Trophoblast cell (in vitro differentiated cells and primary cell): ENCODE results near the gene FAM193A.
A peak's percentile ranks its signal among the peaks of the same experiment; 100 is the strongest.
"Not testable (repeated sequence)": the region's sequence is repeated elsewhere in the genome, so short reads cannot be mapped to it uniquely, and the experiment has no call there.

Source experiments
- DNase-seq, 2 donors: peaks; one replicate each; pipeline ENCODE4 v3.0.0-alpha.2; 2016
- H2AFZ ChIP-seq: 2 replicates; pipeline ENCODE4 v1.6.1; 2013; ENCODE audit warnings: low read length, moderate library complexity, mild to moderate bottlenecking; ENCODE audit not compliant: insufficient read depth, poor library complexity
- H2AK5ac ChIP-seq: 2 replicates; pipeline ENCODE4 v1.6.1; 2013; ENCODE audit warnings: mild to moderate bottlenecking, low read length
- H2BK120ac ChIP-seq: 2 replicates; pipeline ENCODE4 v1.6.1; 2013; ENCODE audit warnings: low read length, mild to moderate bottlenecking, moderate library complexity; ENCODE audit not compliant: insufficient read depth, poor library complexity
- H2BK12ac ChIP-seq: 2 replicates; pipeline ENCODE4 v1.6.1; 2013; ENCODE audit warnings: mild to moderate bottlenecking, low read length, moderate library complexity
- H2BK5ac ChIP-seq: 2 replicates; pipeline ENCODE4 v1.6.1; 2013; ENCODE audit warnings: low read length, low read depth, moderate library complexity, mild to moderate bottlenecking; ENCODE audit not compliant: poor library complexity
- H3K14ac ChIP-seq: 2 replicates; pipeline ENCODE4 v1.6.1; 2013; ENCODE audit warnings: mild to moderate bottlenecking, low read length
- H3K18ac ChIP-seq: 2 replicates; pipeline ENCODE4 v1.6.1; 2013; ENCODE audit warnings: mild to moderate bottlenecking, low read length
- H3K23ac ChIP-seq: 2 replicates; pipeline ENCODE4 v1.6.1; 2013; ENCODE audit warnings: low read length
- H3K27ac ChIP-seq: 2 replicates; pipeline ENCODE4 v1.5.1; 2013; ENCODE audit warnings: low read depth, mild to moderate bottlenecking, inconsistent platforms, low read length, moderate library complexity
- H3K27me3 ChIP-seq: 2 replicates; pipeline ENCODE4 v1.6.1; 2013; ENCODE audit warnings: inconsistent platforms, mild to moderate bottlenecking, low read length, moderate library complexity; ENCODE audit not compliant: insufficient read depth
- H3K36me3 ChIP-seq, 2 experiments: 1 replicate in 1 of 2; 2 replicates in 1 of 2; pipeline ENCODE4 v1.6.1; 2013; ENCODE audit warnings: low read length in 2 of 2, mild to moderate bottlenecking in 2 of 2, moderate library complexity in 1 of 2; ENCODE audit not compliant: insufficient read depth in 2 of 2, control insufficient read depth in 1 of 2
- H3K4ac ChIP-seq: 2 replicates; pipeline ENCODE4 v1.6.1; 2013; ENCODE audit warnings: low read depth, mild to moderate bottlenecking, low read length, moderate library complexity
- H3K4me1 ChIP-seq, 2 experiments: 1 replicate in 1 of 2; 2 replicates in 1 of 2; pipeline ENCODE4 v1.6.1; 2013; ENCODE audit warnings: low read length in 2 of 2, mild to moderate bottlenecking in 2 of 2, moderate library complexity in 1 of 2; ENCODE audit not compliant: insufficient read depth in 2 of 2, control insufficient read depth in 1 of 2
- H3K4me2 ChIP-seq: 2 replicates; pipeline ENCODE4 v1.6.1; 2013; ENCODE audit warnings: inconsistent platforms, mild to moderate bottlenecking, low read length, moderate library complexity
- H3K4me3 ChIP-seq: 2 replicates; pipeline ENCODE4 v1.5.1; 2013; ENCODE audit warnings: mild to moderate bottlenecking, low read depth, low read length, inconsistent platforms
- H3K79me1 ChIP-seq: one replicate; pipeline ENCODE4 v1.6.1; 2013; ENCODE audit warnings: low read length
- H3K79me2 ChIP-seq: 2 replicates; pipeline ENCODE4 v1.6.1; 2013; ENCODE audit warnings: low read length, mild to moderate bottlenecking; ENCODE audit not compliant: control insufficient read depth, insufficient read depth, poor library complexity
- H3K9ac ChIP-seq: 2 replicates; pipeline ENCODE4 v1.6.1; 2013; ENCODE audit warnings: mild to moderate bottlenecking, low read length
- H3K9me3 ChIP-seq: 2 replicates; pipeline ENCODE4 v1.6.1; 2013; ENCODE audit warnings: low read depth, mild to moderate bottlenecking, control low read depth, inconsistent platforms, low read length; ENCODE audit not compliant: insufficient read depth
- H4K12ac ChIP-seq: 2 replicates; pipeline ENCODE4 v1.6.1; 2013; ENCODE audit warnings: low read depth, mild to moderate bottlenecking, low read length, moderate library complexity
- H4K8ac ChIP-seq: 2 replicates; pipeline ENCODE4 v1.6.1; 2013; ENCODE audit warnings: low read depth, mild to moderate bottlenecking, low read length, moderate library complexity
- H4K91ac ChIP-seq: one replicate; pipeline ENCODE4 v1.6.1; 2013; ENCODE audit warnings: low read depth, mild to moderate bottlenecking, low read length, moderate library complexity
- WGBS: extraction: QIAGEN DNeasy Blood & Tissue Kit; methylation state at CpG from one replicate; pipeline ENCODE4 v1.1.7; 2013; ENCODE audit warnings: missing lambda C conversion rate; ENCODE audit not compliant: insufficient read length, insufficient coverage; ENCODE audit errors: extremely low coverage; 5-methylcytosine and 5-hydroxymethylcytosine counted together

FAM193A gene

GRCh38 chr4:2535376-2536192 is 863 bp upstream of the FAM193A start:
- Histone ChIP-seq H3K79me2 (peaks cover 26% of the 10 kb centered on the region), H4K8ac (peak overlapping the region; percentile 88), H3K4me3 (peak overlapping the region; percentile 87), H3K14ac (peak overlapping the region; percentile 97), H4K91ac (peak overlapping the region; percentile 90), H3K18ac (peak overlapping the region; percentile 99), H2AK5ac (peak overlapping the region; percentile 98), H3K9ac (peak overlapping the region; percentile 91), H2BK5ac (peak overlapping the region; percentile 96), H3K4ac (peak overlapping the region; percentile 73), H3K27ac (peak overlapping the region; percentile 86), H3K4me2 (peak overlapping the region; percentile 88), H2BK120ac (peak overlapping the region; percentile 95), H3K27me3 (no peaks in the 10 kb centered on the region), H3K23ac (no peak overlapping the region), H4K12ac (peak overlapping the region; percentile 97), H3K79me1 (peaks cover 13% of the 10 kb centered on the region), H3K9me3 (no peaks in the 10 kb centered on the region), H3K36me3 (peaks cover 2% of the 10 kb centered on the region in 2 experiments), H2AFZ (peak overlapping the region; percentile 98), H3K4me1 (peaks cover 0 to 2% of the 10 kb centered on the region in 2 experiments), H2BK12ac (peak overlapping the region; percentile 45)
- WGBS = no CpG with 5 or more reads among the region's 77 CpGs
- peak in 1 of 2 donors; percentile 17 for DNase-seq

DNA sequence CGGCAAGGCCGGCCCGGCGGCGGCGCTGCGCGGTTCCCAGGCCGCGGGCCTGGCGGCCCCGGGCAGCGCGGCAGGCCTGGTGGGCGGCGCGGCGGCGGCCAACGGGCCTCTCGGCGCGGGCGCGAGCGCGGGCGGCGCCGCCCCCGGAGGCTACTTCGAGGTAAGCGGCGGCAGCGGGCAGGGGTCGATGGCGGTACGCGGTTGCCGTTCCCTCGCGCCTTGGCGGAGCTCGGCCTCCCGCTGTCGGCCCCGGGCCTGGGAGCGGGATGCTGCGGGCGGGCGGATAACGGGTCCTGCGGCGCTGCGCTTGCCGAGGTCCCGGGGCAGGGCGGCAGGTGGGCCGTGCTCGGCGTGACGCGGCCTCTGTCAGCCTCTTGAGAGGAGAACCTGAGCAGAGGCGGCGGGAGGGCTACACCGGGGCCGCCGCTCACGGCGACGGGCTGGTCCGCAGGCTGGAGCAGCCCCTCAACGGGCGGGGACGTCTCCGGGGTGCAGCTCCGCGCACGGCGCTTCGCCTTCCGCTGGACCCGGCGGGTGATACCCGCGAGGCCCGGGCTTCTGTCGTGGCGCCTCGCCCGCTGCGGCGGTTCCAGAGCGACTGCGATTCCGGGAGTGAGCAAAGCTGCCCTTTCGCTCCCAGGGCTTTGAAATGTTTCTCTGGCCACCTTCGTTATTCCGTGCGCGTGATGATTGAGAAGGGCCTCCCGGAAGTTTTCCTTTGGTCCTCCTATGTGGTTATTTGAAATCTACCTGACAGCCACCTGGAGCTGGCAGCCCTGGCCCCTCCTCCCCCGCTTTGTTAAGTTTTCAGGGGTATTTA is 774 bp downstream of the FAM193A start:
- Histone ChIP-seq H4K8ac (peak overlapping the region; percentile 37), H3K27ac (peak overlapping the region; percentile 86), H4K91ac (peak overlapping the region; percentile 76), H3K14ac (peak overlapping the region; percentile 63), H3K36me3 (peaks cover 2% of the 10 kb centered on the region in 2 experiments), H3K18ac (peak overlapping the region; percentile 57), H3K79me1 (peaks cover 13% of the 10 kb centered on the region), H4K12ac (peak overlapping the region; percentile 5), H2AFZ (peak overlapping the region; percentile 28), H3K27me3 (no peaks in the 10 kb centered on the region), H3K4ac (peak overlapping the region; percentile 71), H3K9ac (peak overlapping the region; percentile 88), H3K4me3 (peak overlapping the region; percentile 98), H2AK5ac (no peak overlapping the region), H2BK12ac (no peak overlapping the region), H2BK5ac (peak overlapping the region; percentile 7), H3K4me1 (peaks cover 0 to 2% of the 10 kb centered on the region in 2 experiments), H3K4me2 (peak overlapping the region; percentile 89), H2BK120ac (no peak overlapping the region), H3K79me2 (peaks cover 35% of the 10 kb centered on the region), H3K23ac (no peak overlapping the region), H3K9me3 (no peaks in the 10 kb centered on the region)
- peak; percentile 40 to 71 for DNase-seq
- WGBS = no CpG with 5 or more reads among the region's 103 CpGs

DNA sequence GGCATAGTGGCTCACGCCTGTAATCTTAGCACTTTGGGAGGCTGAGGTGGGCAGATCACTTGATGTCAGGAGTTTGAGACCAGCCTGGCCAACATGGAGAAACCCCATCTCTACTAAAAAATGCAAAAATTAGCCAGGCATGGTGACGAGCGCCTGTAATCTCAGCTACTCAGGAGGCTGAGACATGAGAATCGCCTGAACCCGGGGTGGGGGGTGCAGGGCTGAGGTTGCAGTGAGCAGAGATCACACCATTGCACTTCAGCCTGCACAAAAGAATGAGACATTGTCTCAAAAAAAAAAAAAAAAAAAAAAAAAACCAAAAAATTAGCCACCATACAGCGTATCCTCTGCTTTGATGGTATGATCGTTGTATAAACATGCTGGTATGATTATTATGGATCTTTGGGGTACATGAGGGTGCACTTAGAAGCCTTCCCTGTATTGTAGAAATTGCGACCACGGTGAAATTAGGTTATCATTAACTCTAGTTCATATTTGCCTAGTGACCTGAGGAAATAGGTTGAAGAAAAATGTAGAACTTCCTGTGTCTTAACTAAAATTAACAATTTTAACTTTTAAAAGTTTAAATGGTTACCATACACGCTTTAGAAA is 7.2 kb downstream of the FAM193A start:
- H3K27ac ChIP-seq, H2BK5ac ChIP-seq, H4K12ac ChIP-seq, H4K91ac ChIP-seq, H4K8ac ChIP-seq, H3K27me3 ChIP-seq, DNase-seq, H3K9me3 ChIP-seq, H3K14ac ChIP-seq, H3K4me3 ChIP-seq, H3K79me1 ChIP-seq, H2AK5ac ChIP-seq, H2BK12ac ChIP-seq, H3K4me1 ChIP-seq, H2AFZ ChIP-seq, H3K9ac ChIP-seq, H3K36me3 ChIP-seq, H3K23ac ChIP-seq, H3K4me2 ChIP-seq, H3K18ac ChIP-seq, H2BK120ac ChIP-seq: not testable (repeated sequence)
- WGBS = no CpG with 5 or more reads among the region's 10 CpGs
- peak overlapping the region; percentile 47 for H3K4ac ChIP-seq
- peaks cover 32% of the 10 kb centered on the region for H3K79me2 ChIP-seq

GRCh38 chr4:2545321-2546013 is 9.0 kb downstream of the FAM193A start:
- WGBS = no CpG with 5 or more reads among the region's 7 CpGs
- Histone ChIP-seq H4K8ac (no peak overlapping the region), H2AFZ (no peak overlapping the region), H3K23ac (no peak overlapping the region), H2BK5ac (no peak overlapping the region), H3K4me2 (no peak overlapping the region), H4K91ac (no peak overlapping the region), H3K27me3 (no peaks in the 10 kb centered on the region), H3K18ac (no peak overlapping the region), H2BK12ac (no peak overlapping the region), H4K12ac (no peak overlapping the region), H2BK120ac (no peak overlapping the region), H3K9ac (no peak overlapping the region), H3K27ac (no peak overlapping the region), H3K4ac (peak overlapping the region; percentile 62), H2AK5ac (no peak overlapping the region), H3K79me1 (no peaks in the 10 kb centered on the region), H3K9me3 (no peaks in the 10 kb centered on the region), H3K79me2 (peaks cover 25% of the 10 kb centered on the region), H3K4me1 (no peaks in the 10 kb centered on the region), H3K4me3 (no peak overlapping the region), H3K14ac (no peak overlapping the region), H3K36me3 (peaks cover 3 to 4% of the 10 kb centered on the region in 2 experiments)
- DNase-seq = no peak
